GM12891 (cell line): ENCODE measurements around the gene C16orf87.

ENCODE experiments used
- POLR2A ChIP-seq: IDR thresholded peaks from 2 replicates; pipeline ENCODE4 v1.6.1; 2011; ENCODE audit warnings: low read depth, low read length, control low read depth
- POLR2AphosphoS5 ChIP-seq: IDR thresholded peaks from 2 replicates; pipeline ENCODE4 v1.6.1; 2011; ENCODE audit warnings: low read depth, low read length, control low read depth
- TAF1 ChIP-seq: IDR thresholded peaks from 2 replicates; pipeline ENCODE4 v1.6.1; 2011; ENCODE audit warnings: low read depth, low read length, control low read depth

DNA sequence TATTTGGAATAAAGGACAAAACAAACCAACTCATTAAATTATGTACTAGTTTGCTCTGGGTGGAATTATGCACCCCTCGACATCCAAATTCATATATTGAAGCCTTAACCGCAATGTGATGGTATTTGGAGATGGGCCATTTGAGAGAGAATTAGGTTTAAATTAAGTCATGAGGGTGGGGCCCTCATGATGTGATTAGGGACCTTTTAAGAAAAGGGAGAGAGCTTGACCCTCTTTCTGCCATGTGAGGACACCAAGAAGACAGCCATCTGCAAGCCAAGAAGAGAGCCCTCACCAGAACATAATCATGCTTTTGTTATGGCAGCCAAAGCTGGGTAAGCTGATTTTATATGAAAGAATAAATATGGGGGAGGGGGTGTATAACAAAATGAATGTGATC is 2.0 kb downstream of the C16orf87 start:
- no peak for TF ChIP-seq POLR2A
- TF ChIP-seq TAF1, result no peak
- TF ChIP-seq POLR2AphosphoS5, result no peak
